Activated naive CD4-positive, alpha-beta T cell treated with anti-CD3 and anti-CD28 coated beads, Interleukin-2, amount 10 ng/mL, durations not matched to agents 7 days and 5 days (primary cell): ENCODE results near the gene PACRG.

Experiments used
- CTCF ChIA-PET: fragments of 350-600 bp; sonication (Branson Sonifier 250); formaldehyde crosslinking; loops from one replicate; lab custom pipeline; 2021; ENCODE audit warnings: antibody characterized with exemption; lab: Charles Lee
- DNase-seq: peaks from one replicate; pipeline ENCODE4 v3.0.0-alpha.2; 2020
- H3K27ac Mint-ChIP-seq: one replicate; pipeline ENCODE4 v1.8.0; 2021; ENCODE audit warnings: mild to moderate bottlenecking, moderate library complexity, mixed read lengths
- H3K27me3 Mint-ChIP-seq: one replicate; pipeline ENCODE4 v1.8.0; 2021; ENCODE audit warnings: mild to moderate bottlenecking, mixed read lengths
- H3K36me3 Mint-ChIP-seq: one replicate; pipeline ENCODE4 v1.8.0; 2021; ENCODE audit warnings: mixed read lengths
- H3K4me1 Mint-ChIP-seq: one replicate; pipeline ENCODE4 v1.8.0; 2021; ENCODE audit warnings: mixed read lengths
- H3K4me3 Mint-ChIP-seq: one replicate; pipeline ENCODE4 v1.8.0; 2021; ENCODE audit warnings: mild to moderate bottlenecking, moderate library complexity, mixed read lengths
- H3K9me3 Mint-ChIP-seq: one replicate; pipeline ENCODE4 v1.8.0; 2021; ENCODE audit warnings: mixed read lengths

The PACRG gene

GRCh38 chr6:162722226-162722625, 5.5 kb upstream of the PACRG start:
- no peaks in the 10 kb centered on the region for H3K27me3 Mint-ChIP-seq
- DNase-seq: no peak
- CTCF ChIA-PET: no interaction called here
- peaks cover 6% of the 10 kb centered on the region for H3K4me1 Mint-ChIP-seq
- H3K27ac Mint-ChIP-seq: no peak overlapping the region
- no peak overlapping the region for H3K4me3 Mint-ChIP-seq
- no peaks in the 10 kb centered on the region for H3K36me3 Mint-ChIP-seq
- H3K9me3 Mint-ChIP-seq: peaks cover 5% of the 10 kb centered on the region

DNA sequence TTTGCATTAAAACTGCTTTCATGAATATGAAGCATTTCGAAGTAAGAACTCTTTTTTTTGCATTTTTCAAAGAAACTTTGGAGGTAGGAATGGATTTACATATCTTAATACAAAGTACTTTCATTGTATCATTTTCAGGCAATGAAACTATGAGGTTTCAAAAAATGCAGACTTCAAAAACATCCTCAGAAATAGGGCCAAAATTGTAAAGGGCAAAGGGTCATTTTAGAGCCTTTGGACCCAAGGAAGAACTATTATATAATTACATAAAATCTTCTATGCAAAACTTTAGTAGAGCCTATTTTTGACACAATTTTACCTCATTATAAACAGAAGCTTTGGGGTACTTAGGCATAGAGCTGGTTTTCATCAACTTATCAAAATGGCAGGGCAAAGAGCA, 5.1 kb upstream of the PACRG start:
- Mint-ChIP-seq H3K9me3 (peaks cover 5% of the 10 kb centered on the region), H3K27me3 (peaks cover 1% of the 10 kb centered on the region), H3K4me3 (no peak overlapping the region), H3K27ac (no peak overlapping the region), H3K36me3 (no peaks in the 10 kb centered on the region), H3K4me1 (peaks cover 6% of the 10 kb centered on the region)
- CTCF ChIA-PET: no interaction called here
- DNase-seq: no peak

GRCh38 chr6:162726947-162727321, 840 bp upstream of the PACRG start:
- Mint-ChIP-seq H3K36me3 (no peaks in the 10 kb centered on the region), H3K27ac (peak overlapping the region; percentile 88), H3K9me3 (no peaks in the 10 kb centered on the region), H3K4me3 (peak overlapping the region; percentile 91), H3K27me3 (peaks cover 5% of the 10 kb centered on the region), H3K4me1 (peaks cover 9% of the 10 kb centered on the region)
- CTCF ChIA-PET: no interaction called here
- DNase-seq: no peak

GRCh38 chr6:162728197-162728596, 423 bp downstream of the PACRG start:
- Mint-ChIP-seq H3K27ac (peak overlapping the region; percentile 28), H3K36me3 (no peaks in the 10 kb centered on the region), H3K27me3 (peaks cover 5% of the 10 kb centered on the region), H3K9me3 (no peaks in the 10 kb centered on the region), H3K4me1 (peaks cover 11% of the 10 kb centered on the region), H3K4me3 (peak overlapping the region; percentile 91)
- peak; percentile 31 for DNase-seq
- CTCF ChIA-PET: no interaction called here

GRCh38 chr6:162728706-162729105, 932 bp downstream of the PACRG start:
- no peak overlapping the region for H3K27ac Mint-ChIP-seq
- CTCF ChIA-PET: no interaction called here
- H3K36me3 Mint-ChIP-seq: peaks cover 2% of the 10 kb centered on the region
- H3K4me1 Mint-ChIP-seq: peaks cover 15% of the 10 kb centered on the region
- H3K9me3 Mint-ChIP-seq: no peaks in the 10 kb centered on the region
- peaks cover 5% of the 10 kb centered on the region for H3K27me3 Mint-ChIP-seq
- DNase-seq: no peak
- H3K4me3 Mint-ChIP-seq: peak overlapping the region; percentile 91

- peaks cover 2% of the 10 kb centered on the region for H3K9me3 Mint-ChIP-seq
- peaks cover 5% of the 10 kb centered on the region for H3K27me3 Mint-ChIP-seq
- DNase-seq: no peak
- no peak overlapping the region for H3K27ac Mint-ChIP-seq
- no peak overlapping the region for H3K4me3 Mint-ChIP-seq
- peaks cover 17% of the 10 kb centered on the region for H3K4me1 Mint-ChIP-seq
- CTCF ChIA-PET: no interaction called here
- H3K36me3 Mint-ChIP-seq: peaks cover 5% of the 10 kb centered on the region
Observed at GRCh38 chr6:162730502-162730901, 2.7 kb downstream of the PACRG start.

DNA sequence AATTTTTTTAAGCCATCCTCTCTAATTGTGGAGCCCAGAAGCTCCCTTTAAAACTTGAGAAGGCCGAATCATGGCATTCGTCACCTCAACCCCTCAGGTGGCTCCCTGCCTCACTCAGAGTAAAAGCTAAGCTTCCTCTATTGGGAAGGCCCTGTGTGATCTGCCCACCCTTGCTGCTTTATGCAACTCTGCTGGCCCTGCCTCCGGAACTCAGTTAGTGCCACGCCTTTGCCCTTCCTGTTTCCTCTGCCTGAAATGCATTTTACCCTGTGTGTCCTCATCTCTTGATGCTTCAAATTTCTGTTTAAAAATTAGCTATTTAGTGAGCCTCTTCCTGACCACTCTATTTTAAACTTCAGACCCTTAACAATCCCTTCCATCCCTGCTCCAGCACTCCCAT, 5.7 kb downstream of the PACRG start:
- H3K4me3 Mint-ChIP-seq: no peak overlapping the region
- H3K27ac Mint-ChIP-seq: peak overlapping the region; percentile 8
- H3K36me3 Mint-ChIP-seq: peaks cover 5% of the 10 kb centered on the region
- H3K4me1 Mint-ChIP-seq: peaks cover 8% of the 10 kb centered on the region
- DNase-seq: peak; percentile 30
- H3K27me3 Mint-ChIP-seq: no peaks in the 10 kb centered on the region
- CTCF ChIA-PET: no interaction called here
- H3K9me3 Mint-ChIP-seq: peaks cover 2% of the 10 kb centered on the region

DNA sequence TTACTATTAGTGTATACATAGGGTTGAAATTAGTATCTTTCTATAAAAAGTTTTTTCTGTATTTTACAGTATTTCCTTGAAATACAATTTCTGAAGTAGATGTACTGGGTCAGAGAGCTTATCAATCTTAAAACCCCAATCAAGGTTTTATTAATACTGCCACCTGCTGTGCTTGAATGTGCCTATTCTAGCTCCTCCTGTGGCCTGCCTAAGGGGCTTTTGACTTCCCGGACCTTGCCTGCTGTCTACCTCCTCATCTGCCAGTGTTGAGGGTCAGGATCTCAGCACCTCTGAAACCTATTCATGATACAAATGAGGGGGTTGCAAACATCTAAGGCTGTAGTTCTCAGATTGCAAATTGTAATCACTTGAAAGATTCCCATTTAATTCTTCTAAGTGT, 9.2 kb downstream of the PACRG start:
- Mint-ChIP-seq H3K4me1 (peaks cover 8% of the 10 kb centered on the region), H3K27ac (no peak overlapping the region), H3K9me3 (peaks cover 2% of the 10 kb centered on the region), H3K4me3 (no peak overlapping the region), H3K36me3 (peaks cover 5% of the 10 kb centered on the region), H3K27me3 (no peaks in the 10 kb centered on the region)
- DNase-seq: no peak
- CTCF ChIA-PET: no interaction called here

DNA sequence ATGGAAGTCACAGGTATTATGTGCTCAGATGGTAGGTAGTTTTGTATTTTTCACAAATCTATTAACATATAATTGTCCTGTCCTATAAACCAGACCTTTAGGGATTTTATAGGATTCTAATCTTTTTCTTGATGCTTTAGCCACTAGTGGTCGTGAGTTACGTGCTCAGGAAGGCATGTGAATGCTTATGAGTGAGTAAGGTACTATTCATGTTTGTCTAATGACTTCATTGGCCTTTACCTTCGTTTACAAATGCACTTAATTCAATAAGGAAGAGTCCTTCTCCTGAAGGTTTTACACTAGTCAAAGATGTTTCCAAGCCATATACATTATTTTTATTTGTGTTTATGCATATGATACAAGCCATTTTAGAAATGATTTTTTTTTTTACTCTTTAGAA, 23.0 kb downstream of the PACRG start:
- H3K4me1 Mint-ChIP-seq: no peaks in the 10 kb centered on the region
- no peak for DNase-seq
- no peak overlapping the region for H3K27ac Mint-ChIP-seq
- CTCF ChIA-PET: no interaction called here
- H3K36me3 Mint-ChIP-seq: no peaks in the 10 kb centered on the region
- no peaks in the 10 kb centered on the region for H3K9me3 Mint-ChIP-seq
- H3K4me3 Mint-ChIP-seq: no peak overlapping the region
- no peaks in the 10 kb centered on the region for H3K27me3 Mint-ChIP-seq

DNA sequence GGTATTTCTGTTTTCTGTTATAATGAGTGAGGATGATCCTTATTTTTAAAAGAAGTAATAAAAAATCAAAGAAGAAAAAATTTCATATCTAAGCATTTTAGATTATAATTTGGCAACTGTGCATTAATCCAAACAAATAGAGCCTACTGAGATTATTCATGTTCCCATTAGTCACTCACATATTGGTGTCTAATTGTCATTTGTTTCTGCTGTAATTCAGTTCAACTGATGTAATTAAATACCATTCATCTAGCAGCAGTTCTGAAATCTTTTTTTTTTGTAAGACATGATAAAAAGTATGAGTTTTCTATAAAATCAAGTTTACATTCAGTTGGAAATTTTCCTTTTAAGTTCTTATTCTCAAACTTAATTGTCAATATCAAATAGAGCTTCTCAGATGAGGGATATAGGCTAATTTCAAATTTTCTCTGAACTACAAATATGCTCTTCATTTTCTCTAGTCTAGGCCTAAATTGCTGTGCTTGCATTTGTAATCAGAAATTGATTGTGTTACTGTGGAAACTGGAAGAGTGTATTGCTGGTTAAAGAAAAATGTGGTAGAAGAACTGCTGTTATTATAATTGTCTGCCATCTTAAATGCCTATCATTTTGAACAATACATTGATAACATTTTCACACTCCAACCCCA, 23.6 kb downstream of the PACRG start:
- no peaks in the 10 kb centered on the region for H3K36me3 Mint-ChIP-seq
- no peaks in the 10 kb centered on the region for H3K27me3 Mint-ChIP-seq
- H3K27ac Mint-ChIP-seq: no peak overlapping the region
- DNase-seq: no peak
- H3K4me3 Mint-ChIP-seq: no peak overlapping the region
- CTCF ChIA-PET: no interaction called here
- no peaks in the 10 kb centered on the region for H3K4me1 Mint-ChIP-seq
- H3K9me3 Mint-ChIP-seq: no peaks in the 10 kb centered on the region

DNA sequence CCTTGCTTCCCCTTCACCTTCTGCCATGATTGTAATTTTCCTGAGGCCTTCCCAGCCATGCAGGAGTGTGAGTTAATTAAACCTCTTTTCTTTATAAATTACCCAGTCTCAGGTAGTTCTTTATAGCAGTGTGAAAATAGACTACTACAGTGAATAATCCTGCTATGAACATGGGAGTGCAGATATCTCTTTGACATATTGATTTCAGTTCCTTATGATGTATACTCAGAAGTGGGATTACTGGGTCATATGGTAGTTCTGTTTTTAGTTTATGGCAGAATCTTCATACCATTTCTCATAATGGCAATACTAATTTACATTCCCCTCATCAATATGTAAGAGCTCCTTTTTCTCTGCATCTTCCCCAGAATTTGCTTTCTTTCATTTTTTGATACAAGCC, 26.0 kb downstream of the PACRG start:
- no peaks in the 10 kb centered on the region for H3K36me3 Mint-ChIP-seq
- H3K4me1 Mint-ChIP-seq: no peaks in the 10 kb centered on the region
- CTCF ChIA-PET: interaction anchor here (0.7 kb wide), 1 partner anchor 41 kb away, joined by 3 read pairs; no protein-coding TSS in a partner anchor
- no peaks in the 10 kb centered on the region for H3K9me3 Mint-ChIP-seq
- no peaks in the 10 kb centered on the region for H3K27me3 Mint-ChIP-seq
- DNase-seq: no peak
- H3K27ac Mint-ChIP-seq: no peak overlapping the region
- no peak overlapping the region for H3K4me3 Mint-ChIP-seq

GRCh38 chr6:162770136-162770535, 42.4 kb downstream of the PACRG start:
- H3K27me3 Mint-ChIP-seq: no peaks in the 10 kb centered on the region
- H3K4me1 Mint-ChIP-seq: no peaks in the 10 kb centered on the region
- H3K36me3 Mint-ChIP-seq: no peaks in the 10 kb centered on the region
- no peak for DNase-seq
- CTCF ChIA-PET: no interaction called here
- H3K4me3 Mint-ChIP-seq: no peak overlapping the region
- H3K27ac Mint-ChIP-seq: no peak overlapping the region
- H3K9me3 Mint-ChIP-seq: no peaks in the 10 kb centered on the region

DNA sequence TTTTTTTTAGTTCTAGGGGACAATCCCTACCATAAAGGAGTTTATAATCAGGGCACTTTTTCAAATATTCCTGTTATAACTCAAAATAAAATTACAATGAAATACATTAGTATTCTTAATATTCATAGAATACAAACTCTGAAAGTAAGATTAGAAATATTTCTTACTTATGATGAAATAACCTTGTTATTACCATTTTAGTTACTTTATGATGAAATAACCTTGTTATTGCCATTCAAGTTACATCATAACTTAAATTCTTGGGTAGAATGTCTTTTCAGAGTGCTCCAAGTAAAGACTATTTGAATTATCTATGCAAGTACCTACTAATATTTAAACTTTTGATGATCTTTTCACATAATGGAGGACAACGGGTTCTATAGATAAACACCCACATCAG, 43.2 kb downstream of the PACRG start:
- Mint-ChIP-seq H3K4me3 (no peak overlapping the region), H3K4me1 (no peaks in the 10 kb centered on the region), H3K9me3 (no peaks in the 10 kb centered on the region), H3K27ac (no peak overlapping the region), H3K36me3 (no peaks in the 10 kb centered on the region), H3K27me3 (no peaks in the 10 kb centered on the region)
- no peak for DNase-seq
- CTCF ChIA-PET: no interaction called here

DNA sequence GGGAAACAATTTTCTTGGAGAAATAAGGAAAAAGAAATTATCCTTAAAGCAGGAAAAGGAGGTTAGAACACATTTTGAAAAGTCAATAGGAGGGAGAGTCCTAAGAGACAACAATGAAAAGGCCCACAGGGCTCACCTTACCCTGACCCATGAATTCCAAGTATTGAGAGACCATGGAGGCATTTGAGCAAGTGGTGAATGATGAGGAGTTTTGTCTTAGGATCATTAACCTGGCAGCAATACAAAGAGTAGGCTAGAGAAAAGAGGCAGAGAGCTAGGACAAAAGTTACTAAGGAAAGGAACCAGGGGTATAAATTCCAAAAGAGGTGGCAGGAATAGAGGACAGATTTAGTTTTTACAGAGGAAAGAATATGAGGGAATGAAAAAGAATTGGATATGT, 44.7 kb downstream of the PACRG start:
- DNase-seq: no peak
- Mint-ChIP-seq H3K27ac (no peak overlapping the region), H3K9me3 (no peaks in the 10 kb centered on the region), H3K4me1 (no peaks in the 10 kb centered on the region), H3K4me3 (no peak overlapping the region), H3K36me3 (no peaks in the 10 kb centered on the region), H3K27me3 (no peaks in the 10 kb centered on the region)
- CTCF ChIA-PET: no interaction called here

DNA sequence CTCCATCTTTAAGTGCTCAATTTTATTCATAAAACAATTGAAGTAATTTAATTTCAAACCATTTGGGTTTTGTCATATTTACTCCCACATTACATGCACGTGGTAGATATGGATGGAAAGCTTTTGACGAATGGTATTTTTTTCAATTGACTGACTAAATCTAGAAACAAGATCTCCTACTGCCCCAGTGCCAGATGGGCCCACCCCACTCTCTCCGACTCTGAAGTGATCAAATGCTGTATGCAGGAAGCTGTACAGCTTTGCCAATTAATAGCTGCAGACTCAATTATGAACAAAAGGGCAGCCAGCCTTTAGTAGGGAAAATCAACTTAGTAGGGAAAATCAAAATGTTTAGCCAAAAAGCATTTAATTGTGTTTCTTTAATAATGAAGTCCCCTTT, 46.2 kb downstream of the PACRG start:
- H3K36me3 Mint-ChIP-seq: no peaks in the 10 kb centered on the region
- H3K4me1 Mint-ChIP-seq: no peaks in the 10 kb centered on the region
- H3K27me3 Mint-ChIP-seq: no peaks in the 10 kb centered on the region
- H3K4me3 Mint-ChIP-seq: no peak overlapping the region
- H3K9me3 Mint-ChIP-seq: no peaks in the 10 kb centered on the region
- CTCF ChIA-PET: no interaction called here
- no peak for DNase-seq
- no peak overlapping the region for H3K27ac Mint-ChIP-seq

DNA sequence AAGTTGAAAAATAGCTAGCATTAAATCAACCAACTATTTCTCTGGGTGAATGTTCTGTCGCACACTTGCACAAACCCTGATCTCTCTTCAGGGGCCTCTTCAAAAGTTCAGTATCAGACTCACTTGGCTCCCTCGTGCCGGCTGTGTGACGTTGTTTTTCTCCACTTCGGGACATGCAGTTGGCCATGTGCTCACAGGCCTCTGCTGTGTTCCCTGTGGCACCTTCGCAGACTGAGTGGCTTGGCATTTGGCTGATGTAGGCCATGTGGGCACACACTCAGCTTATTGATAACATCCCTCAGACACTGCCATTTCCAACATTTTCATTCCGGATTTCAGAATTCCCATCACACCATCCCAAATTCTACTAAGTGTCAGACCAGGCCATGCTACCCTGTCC, 49.3 kb downstream of the PACRG start:
- H3K4me3 Mint-ChIP-seq: no peak overlapping the region
- DNase-seq: no peak
- no peaks in the 10 kb centered on the region for H3K4me1 Mint-ChIP-seq
- CTCF ChIA-PET: no interaction called here
- H3K27ac Mint-ChIP-seq: no peak overlapping the region
- no peaks in the 10 kb centered on the region for H3K27me3 Mint-ChIP-seq
- no peaks in the 10 kb centered on the region for H3K36me3 Mint-ChIP-seq
- H3K9me3 Mint-ChIP-seq: peaks cover 2% of the 10 kb centered on the region
